ENCODE measurements around the gene SLC5A10. TPM values are rescaled to one million over a fixed set of nuclear protein-coding genes. Genes with fewer than 3 reads are reported as not detected.
"Not testable (repeated sequence)": the region's sequence is repeated elsewhere in the genome, so short reads cannot be mapped to it uniquely, and the experiment has no call there.

SLC5A10 gene
- total RNA-seq, 2 donors from 2014 or later, result 0.26 to 0.27 TPM

DNA sequence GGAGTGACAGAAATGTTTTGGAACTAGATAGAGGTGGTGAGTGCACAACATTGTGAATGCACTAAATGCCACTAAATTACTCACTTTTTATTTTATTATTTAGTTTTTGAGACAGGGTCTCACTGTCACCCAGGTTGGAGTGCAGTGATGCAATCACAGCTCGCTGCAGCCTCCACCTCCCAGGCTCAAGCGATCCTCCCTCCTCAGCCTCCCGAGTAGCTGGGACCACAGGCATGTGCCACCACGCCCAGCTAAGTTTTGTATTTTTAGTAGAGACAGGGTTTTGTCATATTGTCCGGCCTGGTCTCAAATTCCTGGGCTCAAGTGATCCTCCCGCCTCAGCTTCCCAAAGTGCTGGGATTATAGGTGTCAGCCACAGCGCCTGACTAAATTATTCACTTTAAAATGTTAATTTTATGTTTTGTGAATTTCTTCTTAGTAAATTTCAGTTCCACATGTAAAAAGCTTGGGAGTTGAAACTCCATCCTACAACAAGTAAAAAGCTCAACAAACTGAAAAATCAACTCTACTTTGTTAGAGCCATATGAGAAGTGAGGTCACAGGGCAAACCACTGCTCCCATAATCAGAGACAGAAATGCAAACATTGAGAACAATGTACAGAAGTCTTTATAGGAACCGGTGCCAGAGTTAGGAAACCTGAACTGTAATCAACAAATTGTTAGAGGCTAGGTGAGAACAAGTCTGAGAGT is 13.8 kb upstream of the SLC5A10 start:
- ATAC-seq (no peak), DNase-seq (no peak)
- intact Hi-C loops (cut with DNase I), result no loop called here

DNA sequence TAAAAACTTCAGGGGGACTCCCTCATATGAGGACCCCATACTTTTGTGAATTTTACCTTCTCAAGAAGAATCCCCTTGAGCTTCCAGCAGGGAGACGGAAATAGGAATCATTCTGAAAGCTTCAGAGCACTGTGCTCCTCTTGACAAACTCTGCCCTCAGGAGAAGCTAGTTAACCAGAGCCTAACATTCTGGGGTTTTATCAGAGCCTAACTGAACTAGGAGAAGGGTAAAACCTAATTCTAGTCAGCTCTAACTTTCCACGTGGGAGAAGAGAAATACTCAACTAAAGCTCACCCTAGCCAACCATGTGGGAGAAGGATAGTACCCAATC is 13.3 kb upstream of the SLC5A10 start:
- intact Hi-C loops (cut with DNase I), result no loop called here
- ATAC-seq (no peak), DNase-seq (no peak)

DNA sequence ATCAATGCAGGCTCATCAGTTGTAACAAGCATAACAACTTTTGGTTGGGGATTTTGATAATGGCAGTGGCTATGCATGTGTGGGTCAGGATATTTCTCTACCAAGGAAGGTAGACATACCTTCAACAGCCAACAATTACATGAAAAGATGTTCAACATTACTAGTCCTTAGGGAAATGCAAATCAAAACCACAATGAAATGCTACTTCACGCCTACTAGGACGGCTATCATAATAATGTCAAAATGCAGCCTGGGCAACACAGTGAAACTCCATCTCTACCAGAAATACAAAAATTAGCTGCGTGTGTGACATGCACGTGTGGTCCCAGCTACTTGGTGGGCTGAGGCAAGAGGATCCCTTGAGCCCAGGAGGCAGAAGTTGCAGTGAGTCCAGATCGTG is 7.3 kb upstream of the SLC5A10 start:
- no peak for DNase-seq
- intact Hi-C loops (cut with DNase I), result no loop called here

DNA sequence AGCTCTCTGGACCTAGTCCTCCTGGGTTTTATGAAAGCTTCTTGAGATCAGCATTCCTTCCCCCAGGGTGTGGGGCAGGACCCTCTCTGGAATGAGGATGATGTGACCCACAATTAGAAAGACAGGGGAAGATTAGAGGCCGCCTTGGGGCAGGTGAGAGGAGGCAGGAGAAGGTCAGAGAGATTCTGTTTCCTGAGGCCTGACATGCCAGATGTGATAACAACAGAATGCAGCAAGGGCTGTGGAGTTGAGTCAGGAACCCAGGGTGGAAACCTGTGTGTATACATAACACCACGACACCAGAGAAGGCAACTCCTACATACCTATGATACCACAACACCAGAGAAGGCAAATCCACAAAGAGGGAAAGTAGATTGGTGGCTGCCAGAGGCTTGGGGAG is 5.4 kb upstream of the SLC5A10 start:
- intact Hi-C loops (cut with DNase I), result no loop called here
- DNase-seq (no peak), ATAC-seq (no peak)

More for the DNA sequence above, 7.3 kb upstream of the SLC5A10 start:
- no peak for ATAC-seq

DNA sequence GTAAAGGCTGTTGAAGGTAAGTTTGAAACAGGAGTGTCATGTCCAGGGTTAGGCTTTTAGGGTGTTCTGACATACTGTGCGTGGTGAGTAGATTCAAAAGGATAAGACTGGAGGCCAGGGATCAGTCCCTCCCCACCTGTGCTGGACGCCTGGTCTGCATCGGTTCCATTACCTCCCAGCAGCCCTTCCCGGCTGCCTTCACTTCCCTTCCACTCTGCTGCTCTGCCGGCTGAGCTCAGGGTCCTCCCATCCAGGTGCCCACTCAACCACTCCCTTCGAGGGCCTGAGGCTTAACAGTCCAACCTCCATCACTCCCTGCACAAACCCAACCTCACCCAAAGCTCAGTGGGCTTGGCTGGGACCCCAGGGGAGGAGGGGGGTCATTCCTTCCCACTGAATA is 4.1 kb upstream of the SLC5A10 start:
- intact Hi-C loops (cut with DNase I), result no loop called here
- ATAC-seq, result no peak
- DNase-seq, result no peak

DNA sequence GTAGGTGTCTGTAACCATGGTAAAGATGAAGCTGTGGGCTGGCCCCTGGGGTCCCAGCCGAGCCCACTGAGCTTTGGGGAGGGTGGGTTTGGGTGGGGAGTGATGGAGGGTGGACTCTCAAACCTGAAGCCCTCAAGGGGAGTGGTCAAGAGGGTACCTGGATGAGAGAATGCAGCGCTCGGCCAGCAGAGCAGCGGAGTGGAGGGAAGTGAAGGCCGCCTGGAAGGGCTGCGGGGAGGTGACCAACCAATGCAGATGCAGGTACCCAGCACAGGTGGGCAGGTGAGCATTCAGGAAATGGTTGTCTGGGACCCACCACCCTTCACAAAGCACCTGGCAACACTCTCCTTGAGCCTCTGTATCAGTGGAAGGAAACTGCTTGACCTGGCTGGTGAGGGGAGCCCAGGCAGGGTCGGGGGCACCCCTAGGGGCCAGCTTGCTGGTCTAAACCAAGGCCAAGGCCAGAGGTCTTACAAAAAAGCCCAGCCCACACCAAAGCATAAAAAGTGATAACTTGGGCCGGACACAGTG is 3.4 kb upstream of the SLC5A10 start:
- ATAC-seq (no peak), DNase-seq (no peak)
- intact Hi-C loops (cut with DNase I), result no loop called here

DNA sequence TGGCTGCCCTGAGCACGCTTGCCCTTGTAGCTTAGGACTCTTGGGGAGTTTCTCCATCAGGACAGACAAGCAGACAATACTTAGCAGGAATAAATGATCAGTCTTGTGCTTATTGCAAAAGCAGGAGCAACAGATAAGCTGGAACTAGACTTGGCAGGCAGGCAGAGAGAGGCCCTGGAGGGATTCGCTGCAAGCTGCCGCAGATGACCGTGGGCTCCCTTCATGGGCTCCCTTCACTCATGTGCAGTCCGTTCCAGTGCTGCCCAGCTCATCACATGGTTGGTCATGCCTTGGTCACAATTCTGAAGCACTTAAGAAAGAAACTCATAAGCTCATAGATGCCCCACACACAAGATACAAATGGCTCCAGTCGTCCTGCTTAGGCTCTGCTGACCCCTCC is 2.4 kb upstream of the SLC5A10 start:
- ATAC-seq (peak; percentile 33 to 67), DNase-seq (no peak)
- intact Hi-C loops (cut with DNase I), result no loop called here

DNA sequence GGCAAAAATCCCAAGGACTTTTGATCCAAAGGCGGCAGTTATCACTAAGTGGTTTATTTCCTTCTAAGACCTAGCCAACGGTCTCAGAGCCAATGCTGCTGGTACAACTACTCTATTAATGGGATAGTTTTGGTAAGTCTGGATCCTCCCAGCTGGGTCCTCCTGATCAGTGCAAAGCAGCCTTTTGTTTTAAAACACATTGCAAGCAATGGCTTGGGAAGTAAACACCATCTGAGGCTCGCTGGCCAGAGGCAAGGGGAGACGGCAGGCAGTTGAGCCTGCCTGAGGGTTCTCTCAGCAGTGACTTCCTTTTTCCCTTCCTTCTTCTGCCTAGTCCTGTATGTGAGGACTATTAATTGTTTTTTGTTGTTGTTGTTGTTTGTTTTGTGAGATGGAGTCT is 1.6 kb upstream of the SLC5A10 start:
- DNase-seq (no peak), ATAC-seq (no peak)
- intact Hi-C loops (cut with DNase I), result no loop called here

DNA sequence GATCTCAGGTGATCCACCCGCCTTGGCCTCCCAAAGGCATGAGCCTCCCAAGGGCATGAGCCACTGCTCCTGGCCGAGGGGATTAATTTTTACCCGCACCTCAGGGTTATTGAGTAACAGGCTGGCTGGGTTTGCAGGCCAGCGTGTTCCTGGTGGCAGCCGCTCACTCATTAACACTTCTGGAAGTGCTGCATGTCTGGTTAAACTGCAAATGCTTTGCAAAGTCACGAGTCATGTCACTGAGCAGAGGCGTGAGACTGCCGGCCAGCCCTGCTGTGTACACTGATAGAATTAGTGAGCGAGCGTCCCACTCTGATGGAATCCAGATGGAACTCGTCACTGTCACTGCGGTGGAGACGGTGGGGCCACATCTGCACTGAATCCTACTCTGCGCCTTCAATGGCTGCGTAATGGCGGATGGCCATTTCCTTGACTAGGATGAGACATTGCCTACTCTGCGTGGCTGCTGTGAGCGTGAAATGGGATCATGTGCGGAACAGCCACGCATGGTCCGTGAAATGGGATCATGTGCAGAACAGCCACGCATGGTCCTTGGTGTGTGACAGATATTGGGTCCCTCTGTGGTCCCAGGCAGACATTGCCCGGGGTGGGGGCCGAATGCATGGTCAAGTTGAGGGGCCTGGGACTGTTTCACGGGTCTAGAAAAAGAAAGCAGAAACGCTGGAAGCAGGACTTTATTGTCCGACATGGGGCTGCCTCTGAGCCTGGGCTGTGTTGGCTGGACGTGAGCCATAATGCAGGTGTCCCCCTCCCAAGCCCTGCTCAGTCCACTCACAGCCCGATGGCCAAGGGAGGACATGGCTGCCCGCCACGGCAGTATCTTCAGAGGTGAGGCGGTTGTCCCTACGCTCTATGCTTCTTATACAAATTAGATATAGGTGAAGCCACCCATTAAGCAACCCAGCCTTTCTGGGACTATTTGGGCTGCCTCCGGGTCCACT is 740 bp upstream of the SLC5A10 start:
- peak; percentile 53 for DNase-seq
- peak; percentile 72 to 82 for ATAC-seq
- intact Hi-C loops (cut with DNase I), result no loop called here

DNA sequence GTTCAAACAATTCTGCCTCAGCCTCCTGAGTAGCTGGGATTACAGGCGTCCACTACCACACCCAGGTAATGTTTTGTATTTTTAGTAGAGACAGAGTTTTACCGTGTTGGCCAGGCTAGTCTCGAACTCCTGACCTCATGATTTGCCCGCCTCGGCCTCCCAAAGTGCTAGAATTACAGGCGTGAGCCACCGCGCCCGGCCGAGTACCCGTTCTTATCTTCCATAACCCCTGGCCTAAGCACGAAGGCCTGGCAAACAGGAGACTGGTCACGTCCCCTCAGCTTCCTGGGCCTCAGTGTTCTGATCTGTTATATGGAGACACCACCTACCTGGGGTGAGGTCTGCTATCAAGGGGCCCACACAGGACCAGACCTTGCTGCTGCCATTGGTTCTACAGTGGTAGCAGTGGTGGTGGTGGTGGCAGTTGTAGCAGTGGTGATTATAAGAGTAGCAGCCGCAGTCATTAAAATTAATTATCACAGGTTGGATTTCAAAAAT is 1.3 kb downstream of the SLC5A10 start:
- ATAC-seq (no peak), DNase-seq (no peak)
- intact Hi-C loops (cut with DNase I), result no loop called here

DNA sequence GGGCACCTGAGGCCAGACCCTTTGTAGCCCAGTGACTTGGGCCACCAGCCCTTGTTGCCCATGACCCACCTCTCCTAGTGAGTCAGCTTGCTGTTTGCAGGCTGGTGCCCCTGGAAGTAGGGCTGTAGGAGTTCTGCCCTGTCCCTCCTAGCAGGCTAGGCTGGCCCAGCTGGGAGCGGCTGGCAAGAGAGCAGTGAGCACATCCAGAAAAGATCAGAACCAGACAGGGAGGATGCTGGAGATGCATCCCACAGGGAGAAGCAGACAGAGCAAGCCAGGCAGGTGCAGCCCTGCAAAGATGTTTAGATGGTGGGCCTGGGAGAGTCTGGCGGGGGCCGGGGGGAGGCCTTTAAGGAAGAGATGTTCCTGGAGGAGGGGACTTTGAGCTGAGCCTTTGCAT is 2.4 kb downstream of the SLC5A10 start:
- DNase-seq, result no peak
- no peak for ATAC-seq
- intact Hi-C loops (cut with DNase I), result no loop called here

DNA sequence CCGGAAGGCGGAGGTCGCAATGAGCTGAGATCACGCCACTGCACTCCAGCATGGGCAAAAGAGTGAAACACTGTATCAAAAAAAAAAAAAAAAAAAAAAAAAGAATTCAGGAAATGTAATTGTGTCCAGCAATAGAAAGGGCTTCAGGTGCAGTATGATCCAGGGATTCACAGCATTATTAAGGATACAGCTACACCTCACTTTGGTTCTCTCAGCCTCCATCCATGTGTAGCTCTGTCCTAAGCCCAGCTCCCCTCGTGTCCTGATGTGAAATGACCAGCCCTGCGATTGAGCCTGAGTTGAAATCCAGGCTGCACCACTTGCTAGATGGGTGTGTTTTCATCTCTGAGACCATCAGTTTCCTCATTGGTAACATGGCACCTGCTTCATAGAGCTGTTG is 3.0 kb downstream of the SLC5A10 start:
- intact Hi-C loops (cut with DNase I), result no loop called here
- no peak for ATAC-seq
- no peak for DNase-seq

DNA sequence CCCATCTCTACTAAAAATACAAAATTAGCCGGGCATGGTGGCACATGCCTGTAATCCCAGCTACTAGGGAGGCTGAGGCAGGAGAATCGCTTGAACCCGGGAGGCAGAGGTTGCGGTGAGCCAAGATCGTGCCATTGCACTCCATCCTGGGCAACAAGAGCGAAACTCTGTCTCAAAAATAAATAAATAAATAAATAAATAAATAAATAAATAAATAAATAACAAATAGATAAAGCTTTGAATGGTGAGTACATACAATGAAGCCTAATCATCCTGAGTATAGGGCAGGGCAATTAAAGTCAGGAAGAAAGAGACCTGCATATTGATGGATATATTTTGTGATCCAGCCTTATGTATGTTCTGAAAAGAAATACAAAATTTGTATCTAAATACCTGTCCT is 4.1 kb downstream of the SLC5A10 start:
- DNase-seq; intact Hi-C loops (cut with DNase I); ATAC-seq: not testable (repeated sequence)

DNA sequence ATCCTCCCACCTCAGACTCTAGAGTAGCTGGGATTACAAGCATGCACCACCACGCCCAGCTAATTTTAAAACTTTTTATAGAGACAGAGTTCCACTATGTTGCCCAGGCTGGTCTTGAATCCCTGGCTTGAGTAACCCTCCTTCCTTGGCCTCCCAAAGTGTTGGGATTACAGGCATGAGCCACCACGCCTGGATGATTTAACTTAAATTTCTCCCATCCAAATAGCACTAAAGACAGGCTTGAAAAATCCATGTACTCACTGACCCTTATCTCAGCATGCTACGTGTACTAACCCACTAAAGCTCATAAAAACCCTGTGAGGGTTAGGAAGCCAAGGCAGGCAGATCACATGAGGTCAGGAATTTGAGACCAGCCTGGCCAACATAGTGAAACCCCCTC is 4.6 kb downstream of the SLC5A10 start:
- DNase-seq, result no peak
- no peak for ATAC-seq

DNA sequence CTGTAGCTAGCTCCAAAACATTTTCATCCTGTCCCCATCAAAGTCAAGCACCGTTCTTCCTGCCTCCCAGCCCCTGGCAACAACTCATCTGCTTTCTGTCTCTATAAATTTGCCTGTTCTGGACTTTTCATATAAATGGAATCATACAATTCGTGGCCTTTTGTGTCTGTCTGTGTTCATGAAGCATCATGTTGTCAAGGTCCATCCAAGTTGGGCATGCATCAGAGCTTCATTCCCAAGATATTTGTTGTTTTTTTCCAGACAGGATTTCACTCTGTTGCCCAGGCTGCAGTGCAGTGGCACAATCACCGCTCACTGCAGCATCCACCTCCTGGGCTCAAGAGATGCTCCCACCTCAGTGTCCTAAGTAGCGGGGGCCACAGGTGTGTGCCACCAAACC is 5.9 kb downstream of the SLC5A10 start:
- no peak for DNase-seq
- intact Hi-C loops (cut with DNase I), result no loop called here

More for the DNA sequence above, 4.6 kb downstream of the SLC5A10 start:
- intact Hi-C loops (cut with DNase I), result no loop called here

DNA sequence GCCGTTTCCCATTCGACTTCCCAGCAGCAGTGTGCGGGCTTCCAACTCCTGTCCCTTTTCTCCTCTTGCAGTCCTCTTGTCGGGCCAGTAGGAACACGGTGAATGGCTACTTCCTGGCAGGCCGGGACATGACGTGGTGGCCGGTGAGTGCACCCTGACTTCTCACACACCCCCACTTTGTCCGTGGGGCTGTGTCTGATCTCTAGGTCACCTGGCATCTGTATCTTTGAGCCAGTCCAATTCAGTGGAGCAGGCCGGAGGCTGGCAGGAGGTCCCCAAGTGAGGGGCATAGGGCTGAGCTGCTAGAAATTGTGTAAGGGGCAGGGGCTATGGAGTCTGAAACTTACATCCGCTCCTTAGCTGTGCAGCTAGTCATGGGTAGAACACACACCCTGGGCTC is 6.6 kb downstream of the SLC5A10 start:
- intact Hi-C loops (cut with DNase I), result no loop called here
- DNase-seq (no peak), ATAC-seq (no peak)

More for the DNA sequence above, 5.9 kb downstream of the SLC5A10 start:
- ATAC-seq, result no peak

DNA sequence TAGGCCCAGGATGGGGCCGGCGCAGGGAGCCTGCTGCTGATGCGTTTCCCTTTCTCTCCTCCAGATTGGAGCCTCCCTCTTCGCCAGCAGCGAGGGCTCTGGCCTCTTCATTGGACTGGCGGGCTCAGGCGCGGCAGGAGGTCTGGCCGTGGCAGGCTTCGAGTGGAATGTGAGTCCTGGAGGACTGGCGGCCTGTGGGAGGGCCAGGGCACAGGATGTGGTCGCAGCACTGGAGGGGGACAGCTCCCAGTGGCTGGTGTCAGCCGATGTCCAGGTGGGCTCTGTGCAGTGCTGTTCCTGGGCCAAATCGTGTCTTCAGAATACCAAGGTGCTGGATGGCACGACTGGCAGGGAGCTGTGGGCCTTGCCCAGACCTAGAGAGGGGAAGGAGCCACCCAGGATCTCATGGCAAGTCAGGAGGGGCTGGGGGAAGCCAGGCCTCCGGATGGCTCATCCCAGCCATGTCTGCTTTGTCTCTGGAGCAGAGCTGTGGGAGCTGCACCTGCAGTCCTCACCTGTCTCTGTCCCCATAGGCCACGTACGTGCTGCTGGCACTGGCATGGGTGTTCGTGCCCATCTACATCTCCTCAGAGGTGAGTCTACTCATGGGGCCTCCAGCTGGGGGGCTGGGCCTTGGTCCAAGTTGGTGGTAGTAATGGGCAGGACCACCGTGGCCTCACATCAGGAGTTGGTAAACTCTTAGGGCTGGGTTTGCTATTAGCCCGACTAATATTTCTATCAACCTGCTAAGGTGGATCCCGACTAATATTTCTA is 7.3 kb downstream of the SLC5A10 start:
- no peak for DNase-seq
- no peak for ATAC-seq
- intact Hi-C loops (cut with DNase I), result no loop called here

DNA sequence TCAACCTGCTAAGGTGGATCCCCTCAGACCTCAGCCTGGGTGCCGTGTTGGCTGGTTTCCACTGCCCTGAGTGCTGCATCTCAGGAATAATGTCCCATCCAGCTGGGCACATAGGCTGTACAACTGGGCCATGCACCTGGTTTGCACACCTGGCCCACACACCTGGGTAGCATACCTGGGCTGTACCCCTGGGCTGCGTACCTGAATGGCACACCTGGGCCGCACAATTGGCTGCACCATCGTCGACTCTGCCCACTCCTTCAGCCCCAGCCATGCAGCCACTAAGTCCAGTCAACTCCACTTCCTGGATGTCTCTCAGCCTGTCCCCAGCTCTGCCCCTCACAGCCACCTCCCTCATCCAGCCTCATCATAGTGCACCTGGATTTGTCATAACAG is 7.9 kb downstream of the SLC5A10 start:
- intact Hi-C loops (cut with DNase I), result no loop called here
- no peak for ATAC-seq

DNA sequence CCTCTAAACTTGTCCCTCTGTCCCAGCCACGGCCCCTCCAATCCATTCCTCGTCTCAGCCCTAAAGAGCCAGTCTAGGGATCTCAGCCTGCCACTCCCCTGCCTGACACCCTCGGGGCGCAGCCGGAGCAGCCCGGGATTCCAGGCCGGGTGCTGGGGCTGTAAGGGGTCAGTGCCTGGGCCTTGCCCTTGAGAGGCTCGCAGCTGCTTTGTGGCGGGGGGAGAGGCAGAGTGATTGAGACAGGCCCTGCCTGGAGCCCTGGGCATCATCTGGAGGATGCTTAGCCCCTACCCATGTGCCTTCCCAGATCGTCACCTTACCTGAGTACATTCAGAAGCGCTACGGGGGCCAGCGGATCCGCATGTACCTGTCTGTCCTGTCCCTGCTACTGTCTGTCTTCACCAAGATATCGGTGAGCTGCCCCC is 8.3 kb downstream of the SLC5A10 start:
- ATAC-seq, result no peak
- no peak for DNase-seq
- intact Hi-C loops (cut with DNase I), result no loop called here

More for the DNA sequence above, 7.9 kb downstream of the SLC5A10 start:
- DNase-seq, result no peak
